Tibial nerve (tissue), 4 donors: Measurements from ENCODE around the gene OTOP3. TPM values are rescaled to one million over a fixed set of nuclear protein-coding genes. Genes with fewer than 3 reads are reported as not detected.

Experiments used
- DNase-seq, 2 donors: peaks; one replicate each; pipeline ENCODE4 v3.0.0-alpha.2; 2019; ENCODE audit warnings: low spot score in 2 of 2
- H3K27ac ChIP-seq, 4 donors: fragments of 200-600 bp; sonication (generic) in 3 of 4; one replicate each; pipeline ENCODE4 v1.5.1; 2017 to 2019; ENCODE audit warnings: mild to moderate bottlenecking in 1 of 4
- H3K27me3 ChIP-seq, 2 donors: fragments of 200-600 bp; sonication (generic) in 1 of 2; one replicate each; pipeline versions ENCODE4 v1.5.1 to v1.6.0; 2017 to 2019
- H3K36me3 ChIP-seq, 3 donors: fragments of 200-600 bp; sonication (generic); one replicate each; pipeline ENCODE4 v1.5.1; 2018 to 2019
- H3K4me1 ChIP-seq, 4 donors: fragments of 200-600 bp; sonication (generic) in 3 of 4; one replicate each; pipeline ENCODE4 v1.5.1; 2017 to 2019
- H3K4me3 ChIP-seq, 4 donors: fragments of 200-600 bp; sonication (generic) in 3 of 4; one replicate each; pipeline ENCODE4 v1.5.1; 2017 to 2019; ENCODE audit warnings: mild to moderate bottlenecking in 1 of 4, moderate library complexity in 1 of 4
- H3K9me3 ChIP-seq, 4 donors: fragments of 200-600 bp; sonication (generic) in 3 of 4; one replicate each; pipeline ENCODE4 v1.5.1; 2017 to 2019
- CTCF ChIP-seq, 5 experiments: fragments of 200-600 bp in 3 of 5; fragments of 450-650 bp in 2 of 5; sonication (generic) in 3 of 5; IDR thresholded peaks; one replicate each; pipeline ENCODE4 v1.5.1; 2016 to 2019; ENCODE audit warnings: antibody characterized with exemption in 5 of 5, mild to moderate bottlenecking in 3 of 5, moderate library complexity in 2 of 5
- EP300 ChIP-seq, 2 donors: sonication (generic); formaldehyde crosslinking; IDR thresholded peaks; one replicate each; pipeline ENCODE4 v1.6.1; 2017; ENCODE audit warnings: antibody characterized with exemption in 2 of 2, mild to moderate bottlenecking in 1 of 2
- POLR2A ChIP-seq, 2 donors: fragments of 450-650 bp; IDR thresholded peaks; one replicate each; pipeline ENCODE4 v1.6.1; 2017; ENCODE audit warnings: antibody characterized with exemption in 2 of 2, mild to moderate bottlenecking in 2 of 2, moderate library complexity in 2 of 2
- WGBS, 2 donors: methylation state at CpG; one replicate each; pipeline ENCODE4 v1.1.5; 2018; 5-methylcytosine and 5-hydroxymethylcytosine counted together
- total RNA-seq, 4 donors: library from RNA; depleted of rRNA; stranded (reverse); fragments of >200 nt; gene quantifications; one replicate each; pipeline ENCODE4 v1.1.0, GENCODE V29; 2016

OTOP3 gene
- not detected for total RNA-seq

GRCh38 chr17:74935585-74936469, at the start of gene OTOP3:
OTOP3 (plus strand) TSS chr17:74935898; CDS start chr17:74935922, 24 bp downstream.
- Histone ChIP-seq H3K9me3 (no peaks in the 10 kb centered on the region), H3K27ac (no peak within 1 kb of the TSS), H3K4me1 (peaks cover 0 to 12% (median 3%) of the 10 kb centered on the region in 4 donors), H3K27me3 (peaks cover 0 to 87% of the 10 kb centered on the region in 2 donors), H3K36me3 (no peaks in the 10 kb centered on the region), H3K4me3 (no peak within 1 kb of the TSS)
- DNase-seq, result no peak
- TF ChIP-seq EP300 (IDR thresholded peaks at IDR 0.05) (no peak), POLR2A (IDR thresholded peaks at IDR 0.05) (no peak), CTCF (IDR thresholded peaks at IDR 0.05) (no peak)
- 2 to 4% methylated on average over 26 to 64 of the region's 78 CpGs for WGBS, 2 donors

- Histone ChIP-seq H3K36me3 (no peaks in the 10 kb centered on the region), H3K4me1 (peaks cover 0 to 8% (median 6%) of the 10 kb centered on the region in 4 donors), H3K27me3 (peaks cover 0 to 49% of the 10 kb centered on the region in 2 donors), H3K4me3 (no peak overlapping the region), H3K27ac (no peak overlapping the region), H3K9me3 (no peaks in the 10 kb centered on the region)
- 46% methylated on average over 9 to 13 of the region's 13 CpGs for WGBS, 2 donors
- DNase-seq, result no peak
- no peak for TF ChIP-seq EP300 (IDR thresholded peaks at IDR 0.05)
- no peak for TF ChIP-seq CTCF (IDR thresholded peaks at IDR 0.05)
- TF ChIP-seq POLR2A (IDR thresholded peaks at IDR 0.05), result no peak
Observed at GRCh38 chr17:74888469-74888868, 47.2 kb upstream of the OTOP3 start.

- H3K36me3 ChIP-seq, result no peaks in the 10 kb centered on the region
- WGBS, 2 donors, result 73 to 80% methylated on average over 7 of the region's 7 CpGs
- peaks cover 0 to 60% of the 10 kb centered on the region in 2 donors for H3K27me3 ChIP-seq
- H3K9me3 ChIP-seq, result no peaks in the 10 kb centered on the region
- H3K27ac ChIP-seq, result no peak overlapping the region
- TF ChIP-seq CTCF (IDR thresholded peaks at IDR 0.05), result no peak
- no peak for TF ChIP-seq POLR2A (IDR thresholded peaks at IDR 0.05)
- no peak for TF ChIP-seq EP300 (IDR thresholded peaks at IDR 0.05)
- no peak for DNase-seq
- peaks cover 0 to 13% (median 9%) of the 10 kb centered on the region in 4 donors for H3K4me1 ChIP-seq
- no peak overlapping the region for H3K4me3 ChIP-seq
Observed at GRCh38 chr17:74890554-74890953, 45.1 kb upstream of the OTOP3 start.

GRCh38 chr17:74892013-74892841, 43.5 kb upstream of the OTOP3 start:
- WGBS, 2 donors, result 59 to 69% methylated on average over 16 of the region's 20 CpGs
- DNase-seq, result no peak
- peaks cover 0 to 13% (median 9%) of the 10 kb centered on the region in 4 donors for H3K4me1 ChIP-seq
- TF ChIP-seq CTCF (IDR thresholded peaks at IDR 0.05) (no peak), EP300 (IDR thresholded peaks at IDR 0.05) (no peak), POLR2A (IDR thresholded peaks at IDR 0.05) (no peak)
- H3K36me3 ChIP-seq, result no peaks in the 10 kb centered on the region
- no peaks in the 10 kb centered on the region for H3K9me3 ChIP-seq
- H3K27me3 ChIP-seq, result peaks cover 0 to 61% of the 10 kb centered on the region in 2 donors
- H3K4me3 ChIP-seq, result no peak overlapping the region
- no peak overlapping the region for H3K27ac ChIP-seq
